ENCODE results near the gene CFAP161.

Gene CFAP161

DNA sequence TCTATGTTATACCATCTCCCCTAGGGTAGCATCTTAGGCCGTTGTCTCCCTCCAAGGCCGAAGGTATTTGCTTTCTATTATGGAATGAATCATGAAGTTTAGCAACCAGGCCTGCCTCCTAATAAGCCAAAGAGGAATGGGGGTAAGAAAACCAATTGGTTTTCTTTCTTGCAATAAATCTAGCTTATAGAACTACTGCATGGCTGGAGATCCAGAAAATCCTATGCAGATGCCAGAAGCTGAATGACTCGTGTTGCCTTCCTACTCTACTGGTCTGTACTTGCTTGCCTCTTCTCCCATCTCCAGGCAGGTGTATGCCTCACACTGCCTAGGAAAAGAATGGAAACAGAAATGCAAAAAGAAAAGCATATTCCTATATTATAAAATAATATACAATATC lies 31.5 kb downstream of the CFAP161 start:
- Histone ChIP-seq H3K4me1 (ENCODE audit: control insufficient read depth, insufficient read depth, low read length) (no peaks in the 10 kb centered on the region), H3K27ac (ENCODE audit: extremely low read depth, low read depth, low read length) (no peak overlapping the region), H3K9me3 (ENCODE audit: control insufficient read depth, insufficient read depth, low read depth, low read length) (no peaks in the 10 kb centered on the region), H3K36me3 (ENCODE audit: control insufficient read depth in 2 of 2, insufficient read depth in 1 of 2, low read length in 2 of 2) (no peaks in the 10 kb centered on the region), H3K4me3 (ENCODE audit: low read depth, low read length) (no peak overlapping the region)
- no peak for TF ChIP-seq ZNF335 (tag by site-specific recombination; conservative IDR thresholded peaks at IDR 0.05)
- TF ChIP-seq, protein P1, sequence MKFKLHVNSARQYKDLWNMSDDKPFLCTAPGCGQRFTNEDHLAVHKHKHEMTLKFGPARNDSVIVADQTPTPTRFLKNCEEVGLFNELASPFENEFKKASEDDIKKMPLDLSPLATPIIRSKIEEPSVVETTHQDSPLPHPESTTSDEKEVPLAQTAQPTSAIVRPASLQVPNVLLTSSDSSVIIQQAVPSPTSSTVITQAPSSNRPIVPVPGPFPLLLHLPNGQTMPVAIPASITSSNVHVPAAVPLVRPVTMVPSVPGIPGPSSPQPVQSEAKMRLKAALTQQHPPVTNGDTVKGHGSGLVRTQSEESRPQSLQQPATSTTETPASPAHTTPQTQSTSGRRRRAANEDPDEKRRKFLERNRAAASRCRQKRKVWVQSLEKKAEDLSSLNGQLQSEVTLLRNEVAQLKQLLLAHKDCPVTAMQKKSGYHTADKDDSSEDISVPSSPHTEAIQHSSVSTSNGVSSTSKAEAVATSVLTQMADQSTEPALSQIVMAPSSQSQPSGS (tag by site-specific recombination; IDR thresholded peaks at IDR 0.05; ENCODE audit: low read depth), result no peak
- TF ChIP-seq YY1 (tag by site-specific recombination; IDR thresholded peaks at IDR 0.05), result no peak
- TF ChIP-seq INSM2 (tag by site-specific recombination; IDR thresholded peaks at IDR 0.05), result no peak
- no peak for TF ChIP-seq ZNF555 (tag by site-specific recombination; conservative IDR thresholded peaks at IDR 0.05)
- TF ChIP-seq, protein P2, sequence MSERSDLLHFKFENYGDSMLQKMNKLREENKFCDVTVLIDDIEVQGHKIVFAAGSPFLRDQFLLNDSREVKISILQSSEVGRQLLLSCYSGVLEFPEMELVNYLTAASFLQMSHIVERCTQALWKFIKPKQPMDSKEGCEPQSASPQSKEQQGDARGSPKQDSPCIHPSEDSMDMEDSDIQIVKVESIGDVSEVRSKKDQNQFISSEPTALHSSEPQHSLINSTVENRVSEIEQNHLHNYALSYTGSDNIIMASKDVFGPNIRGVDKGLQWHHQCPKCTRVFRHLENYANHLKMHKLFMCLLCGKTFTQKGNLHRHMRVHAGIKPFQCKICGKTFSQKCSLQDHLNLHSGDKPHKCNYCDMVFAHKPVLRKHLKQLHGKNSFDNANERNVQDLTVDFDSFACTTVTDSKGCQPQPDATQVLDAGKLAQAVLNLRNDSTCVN (tag by site-specific recombination; optimal IDR thresholded peaks at IDR 0.05), result no peak
- TF ChIP-seq ZNF558 (tag by site-specific recombination; IDR thresholded peaks at IDR 0.05), result no peak
- TF ChIP-seq ZNF202 (tag by site-specific recombination; IDR thresholded peaks at IDR 0.05; ENCODE audit: borderline replicate concordance), result no peak
- TF ChIP-seq ZNF529 (tag by site-specific recombination; IDR thresholded peaks at IDR 0.05; ENCODE audit: insufficient replicate concordance), result no peak
- TF ChIP-seq, protein P3, sequence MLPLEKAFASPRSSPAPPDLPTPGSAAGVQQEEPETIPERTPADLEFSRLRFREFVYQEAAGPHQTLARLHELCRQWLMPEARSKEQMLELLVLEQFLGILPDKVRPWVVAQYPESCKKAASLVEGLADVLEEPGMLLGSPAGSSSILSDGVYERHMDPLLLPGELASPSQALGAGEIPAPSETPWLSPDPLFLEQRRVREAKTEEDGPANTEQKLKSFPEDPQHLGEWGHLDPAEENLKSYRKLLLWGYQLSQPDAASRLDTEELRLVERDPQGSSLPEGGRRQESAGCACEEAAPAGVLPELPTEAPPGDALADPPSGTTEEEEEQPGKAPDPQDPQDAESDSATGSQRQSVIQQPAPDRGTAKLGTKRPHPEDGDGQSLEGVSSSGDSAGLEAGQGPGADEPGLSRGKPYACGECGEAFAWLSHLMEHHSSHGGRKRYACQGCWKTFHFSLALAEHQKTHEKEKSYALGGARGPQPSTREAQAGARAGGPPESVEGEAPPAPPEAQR (tag by site-specific recombination; IDR thresholded peaks at IDR 0.05), result no peak
- no peak for TF ChIP-seq ZFP41 (tag by site-specific recombination; IDR thresholded peaks at IDR 0.05; ENCODE audit: borderline replicate concordance)
- POLR2A ChIA-PET, result no interaction called here
- CTCF ChIA-PET, result interaction anchor here (0.6 to 2.9 kb wide), 5 partner anchors 10 to 188 kb away, joined by 3 to 24 read pairs (median 6); no protein-coding TSS in a partner anchor

DNA sequence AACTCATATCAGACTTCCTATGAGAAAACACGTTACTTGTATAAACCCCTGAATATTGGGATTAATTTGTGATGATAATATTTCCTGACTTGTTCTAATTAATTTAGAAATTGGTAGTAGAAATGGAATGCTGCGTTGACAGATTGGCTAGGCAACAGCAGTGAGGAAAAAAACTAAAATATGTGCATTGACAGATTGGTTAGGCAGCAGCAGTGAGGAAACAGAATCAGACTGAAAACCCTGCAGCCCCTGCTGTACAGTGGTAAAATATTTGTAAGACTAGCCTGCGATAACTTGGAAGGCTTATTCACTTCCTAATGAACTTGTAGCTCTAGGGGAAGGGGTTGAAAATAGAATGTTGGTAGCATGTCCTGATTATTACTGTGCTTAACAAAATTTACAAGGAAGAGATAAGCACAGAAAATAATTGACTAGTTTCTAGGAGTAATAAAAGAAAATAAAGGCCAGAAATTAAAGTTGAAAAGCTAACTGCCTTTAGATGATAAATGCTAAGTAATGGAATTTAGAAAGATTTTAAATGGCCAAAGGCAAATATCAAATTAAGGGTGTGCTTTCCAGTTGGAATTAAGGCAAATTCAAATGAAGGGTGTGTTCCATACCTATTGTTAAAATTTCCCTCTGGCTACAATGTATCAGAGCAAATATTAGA lies 32.7 kb downstream of the CFAP161 start:
- H3K4me3 ChIP-seq (ENCODE audit: low read depth, low read length), result no peak overlapping the region
- no peaks in the 10 kb centered on the region for H3K4me1 ChIP-seq (ENCODE audit: control insufficient read depth, insufficient read depth, low read length)
- POLR2A ChIA-PET, result no interaction called here
- TF ChIP-seq ZBTB10 (tag by site-specific recombination; IDR thresholded peaks at IDR 0.05), result no peak
- TF ChIP-seq KLF7 (tag by site-specific recombination; IDR thresholded peaks at IDR 0.05; ENCODE audit: borderline replicate concordance), result no peak
- TF ChIP-seq ZNF266 (tag by site-specific recombination; IDR thresholded peaks at IDR 0.05; ENCODE audit: low read depth), result no peak
- no peak for TF ChIP-seq ZNF2 (tag by site-specific recombination; IDR thresholded peaks at IDR 0.05)
- no peak for TF ChIP-seq ZNF704 (tag by site-specific recombination; IDR thresholded peaks at IDR 0.05)
- TF ChIP-seq ZBTB7A (tag by site-specific recombination; IDR thresholded peaks at IDR 0.05; ENCODE audit: low read depth), result no peak
- TF ChIP-seq SP2 (tag by site-specific recombination; IDR thresholded peaks at IDR 0.05), result no peak
- CTCF ChIA-PET, result interaction anchor here (0.6 to 2.6 kb wide), 4 partner anchors 11 to 99 kb away, joined by 3 to 9 read pairs (median 5); no protein-coding TSS in a partner anchor
- no peaks in the 10 kb centered on the region for H3K9me3 ChIP-seq (ENCODE audit: control insufficient read depth, insufficient read depth, low read depth, low read length)
- no peak overlapping the region for H3K27ac ChIP-seq (ENCODE audit: extremely low read depth, low read depth, low read length)
- H3K36me3 ChIP-seq (ENCODE audit: control insufficient read depth in 2 of 2, insufficient read depth in 1 of 2, low read length in 2 of 2), result no peaks in the 10 kb centered on the region

Data from HEK293 (cell line).